Measurements from ENCODE around the gene ITPR3. TPM values are rescaled to one million over a fixed set of nuclear protein-coding genes. Genes with fewer than 3 reads are reported as not detected.

The ITPR3 gene
- total RNA-seq, 3 donors from 2014 or later (not counting 1 experiment from before 2014, with no cell fraction given) = 45.5 to 66.7 (median 46.0) TPM

- Histone ChIP-seq H3K9me3 (ENCODE audit: control insufficient read depth, insufficient read depth, low read length) (no peaks in the 10 kb centered on the region), H3K27me3 (ENCODE audit: control insufficient read depth, insufficient read depth, low read length) (no peaks in the 10 kb centered on the region), H3K4me3 (ENCODE audit: low read length) (no peak overlapping the region), H3K4me1 (ENCODE audit: control insufficient read depth, insufficient read depth, low read length) (no peaks in the 10 kb centered on the region), H3K36me3 (ENCODE audit: control insufficient read depth, insufficient read depth, low read length) (peaks cover 67% of the 10 kb centered on the region), H3K27ac (ENCODE audit: low read length) (no peak overlapping the region)
- 93% methylated on average over 24 of the region's 24 CpGs for WGBS (ENCODE audit: insufficient coverage)
- TF ChIP-seq, protein P1, sequence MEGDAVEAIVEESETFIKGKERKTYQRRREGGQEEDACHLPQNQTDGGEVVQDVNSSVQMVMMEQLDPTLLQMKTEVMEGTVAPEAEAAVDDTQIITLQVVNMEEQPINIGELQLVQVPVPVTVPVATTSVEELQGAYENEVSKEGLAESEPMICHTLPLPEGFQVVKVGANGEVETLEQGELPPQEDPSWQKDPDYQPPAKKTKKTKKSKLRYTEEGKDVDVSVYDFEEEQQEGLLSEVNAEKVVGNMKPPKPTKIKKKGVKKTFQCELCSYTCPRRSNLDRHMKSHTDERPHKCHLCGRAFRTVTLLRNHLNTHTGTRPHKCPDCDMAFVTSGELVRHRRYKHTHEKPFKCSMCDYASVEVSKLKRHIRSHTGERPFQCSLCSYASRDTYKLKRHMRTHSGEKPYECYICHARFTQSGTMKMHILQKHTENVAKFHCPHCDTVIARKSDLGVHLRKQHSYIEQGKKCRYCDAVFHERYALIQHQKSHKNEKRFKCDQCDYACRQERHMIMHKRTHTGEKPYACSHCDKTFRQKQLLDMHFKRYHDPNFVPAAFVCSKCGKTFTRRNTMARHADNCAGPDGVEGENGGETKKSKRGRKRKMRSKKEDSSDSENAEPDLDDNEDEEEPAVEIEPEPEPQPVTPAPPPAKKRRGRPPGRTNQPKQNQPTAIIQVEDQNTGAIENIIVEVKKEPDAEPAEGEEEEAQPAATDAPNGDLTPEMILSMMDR (IDR thresholded peaks at IDR 0.05) = no peak
- Mint-ChIP-seq H3K4me1 (peaks cover 0 to 5% of the 10 kb centered on the region in 2 donors), H3K27ac (peak overlapping the region in 1 of 2 donors; percentile 69), H3K4me3 (no peak overlapping the region), H3K9me3 (no peaks in the 10 kb centered on the region), H3K27me3 (ENCODE audit: low read depth in 2 of 2) (no peaks in the 10 kb centered on the region), H3K36me3 (no peaks in the 10 kb centered on the region)
- intact Hi-C loops (cut with micrococcal nuclease) = no loop called here
- DNase-seq (no peak), ATAC-seq (no peak)
These were observed 57.3 kb downstream of the ITPR3 start for GRCh38 chr6:33678233-33678931.

DNA sequence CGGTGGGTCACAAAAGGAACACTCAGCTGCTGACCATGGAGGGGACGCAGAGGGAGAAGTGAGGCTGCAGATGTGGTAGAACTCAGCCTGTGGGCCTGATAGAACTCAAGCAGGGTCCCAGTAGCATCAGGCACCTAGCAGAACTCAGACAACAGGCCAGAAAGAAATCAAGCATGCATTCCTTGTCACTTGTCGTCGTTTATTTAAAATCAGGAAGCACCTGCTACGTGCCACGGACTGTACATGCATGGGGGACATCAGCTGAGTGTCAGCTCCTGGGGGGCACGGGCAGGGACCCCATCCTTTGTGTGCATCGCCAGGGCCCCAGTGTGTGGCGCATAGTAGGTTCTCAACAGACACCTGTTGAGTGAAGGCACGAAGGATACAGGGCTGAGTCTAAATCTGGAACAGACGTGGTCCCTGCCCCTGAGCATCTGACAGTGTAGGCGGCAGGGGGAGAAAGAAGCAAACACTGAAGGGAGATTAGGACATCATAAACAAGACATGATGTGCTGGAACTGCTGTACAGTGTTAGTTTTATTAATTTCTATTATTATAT lies 57.9 kb downstream of the ITPR3 start:
- WGBS (ENCODE audit: insufficient coverage) = 76% methylated on average over 12 of the region's 12 CpGs
- Histone ChIP-seq H3K27ac (ENCODE audit: low read length) (no peak overlapping the region), H3K4me1 (ENCODE audit: control insufficient read depth, insufficient read depth, low read length) (no peaks in the 10 kb centered on the region), H3K27me3 (ENCODE audit: control insufficient read depth, insufficient read depth, low read length) (no peaks in the 10 kb centered on the region), H3K36me3 (ENCODE audit: control insufficient read depth, insufficient read depth, low read length) (peaks cover 67% of the 10 kb centered on the region), H3K4me3 (ENCODE audit: low read length) (no peak overlapping the region), H3K9me3 (ENCODE audit: control insufficient read depth, insufficient read depth, low read length) (no peaks in the 10 kb centered on the region)
- H3K4me1 Mint-ChIP-seq = peaks cover 0 to 5% of the 10 kb centered on the region in 2 donors
- no peak overlapping the region for H3K4me3 Mint-ChIP-seq
- ATAC-seq = no peak
- DNase-seq = no peak
- no peaks in the 10 kb centered on the region for H3K27me3 Mint-ChIP-seq (ENCODE audit: low read depth in 2 of 2)
- no peaks in the 10 kb centered on the region for H3K9me3 Mint-ChIP-seq
- intact Hi-C loops (cut with micrococcal nuclease) = no loop called here
- H3K27ac Mint-ChIP-seq = no peak overlapping the region
- H3K36me3 Mint-ChIP-seq = no peaks in the 10 kb centered on the region
- TF ChIP-seq, protein P1 (IDR thresholded peaks at IDR 0.05) = no peak

DNA sequence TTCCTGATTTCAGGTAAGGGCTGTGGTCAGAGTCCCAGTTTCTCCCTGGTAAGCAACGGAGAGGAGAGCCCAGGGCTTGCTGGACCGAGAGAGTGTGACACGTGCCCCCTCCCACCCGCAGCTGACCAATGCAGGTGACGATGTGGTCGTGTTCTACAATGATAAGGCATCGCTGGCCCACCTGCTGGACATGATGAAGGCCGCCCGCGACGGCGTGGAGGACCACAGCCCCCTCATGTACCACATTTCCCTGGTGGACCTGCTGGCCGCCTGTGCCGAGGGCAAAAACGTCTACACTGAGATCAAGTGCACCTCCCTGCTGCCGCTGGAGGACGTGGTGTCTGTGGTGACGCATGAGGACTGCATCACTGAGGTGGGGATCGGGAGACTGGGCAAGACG lies 58.6 kb downstream of the ITPR3 start:
- H3K27ac ChIP-seq (ENCODE audit: low read length) = no peak overlapping the region
- whole genome bisulfite sequencing (ENCODE audit: insufficient coverage) = 88% methylated on average over 20 of the region's 20 CpGs
- Mint-ChIP-seq H3K27ac (no peak overlapping the region), H3K36me3 (no peaks in the 10 kb centered on the region), H3K4me1 (peaks cover 0 to 5% of the 10 kb centered on the region in 2 donors), H3K9me3 (no peaks in the 10 kb centered on the region), H3K4me3 (no peak overlapping the region), H3K27me3 (ENCODE audit: low read depth in 2 of 2) (no peaks in the 10 kb centered on the region)
- H3K27me3 ChIP-seq (ENCODE audit: control insufficient read depth, insufficient read depth, low read length) = no peaks in the 10 kb centered on the region
- intact Hi-C loops (cut with micrococcal nuclease) = no loop called here
- peaks cover 67% of the 10 kb centered on the region for H3K36me3 ChIP-seq (ENCODE audit: control insufficient read depth, insufficient read depth, low read length)
- H3K9me3 ChIP-seq (ENCODE audit: control insufficient read depth, insufficient read depth, low read length) = no peaks in the 10 kb centered on the region
- DNase-seq = no peak
- no peak overlapping the region for H3K4me3 ChIP-seq (ENCODE audit: low read length)
- no peaks in the 10 kb centered on the region for H3K4me1 ChIP-seq (ENCODE audit: control insufficient read depth, insufficient read depth, low read length)
- ATAC-seq = no peak
- TF ChIP-seq, protein P1 (IDR thresholded peaks at IDR 0.05) = no peak

Data from natural killer cell (primary cell).